PC-9 (cell line): ENCODE results near the gene SLC35E4.

Experiments used
- EZH2 ChIP-seq: fragments of 200-600 bp; sonication (generic); IDR thresholded peaks from 2 replicates; pipeline ENCODE4 v1.8.0; 2017; ENCODE audit warnings: antibody characterized with exemption, low read depth
- TF ChIP-seq, protein P1 (sequence below): fragments of 200-600 bp; sonication (generic); conservative IDR thresholded peaks from 2 replicates; pipeline ENCODE4 v1.6.1; 2017; ENCODE audit warnings: mixed run types, antibody characterized with exemption, mild to moderate bottlenecking, moderate library complexity

DNA sequence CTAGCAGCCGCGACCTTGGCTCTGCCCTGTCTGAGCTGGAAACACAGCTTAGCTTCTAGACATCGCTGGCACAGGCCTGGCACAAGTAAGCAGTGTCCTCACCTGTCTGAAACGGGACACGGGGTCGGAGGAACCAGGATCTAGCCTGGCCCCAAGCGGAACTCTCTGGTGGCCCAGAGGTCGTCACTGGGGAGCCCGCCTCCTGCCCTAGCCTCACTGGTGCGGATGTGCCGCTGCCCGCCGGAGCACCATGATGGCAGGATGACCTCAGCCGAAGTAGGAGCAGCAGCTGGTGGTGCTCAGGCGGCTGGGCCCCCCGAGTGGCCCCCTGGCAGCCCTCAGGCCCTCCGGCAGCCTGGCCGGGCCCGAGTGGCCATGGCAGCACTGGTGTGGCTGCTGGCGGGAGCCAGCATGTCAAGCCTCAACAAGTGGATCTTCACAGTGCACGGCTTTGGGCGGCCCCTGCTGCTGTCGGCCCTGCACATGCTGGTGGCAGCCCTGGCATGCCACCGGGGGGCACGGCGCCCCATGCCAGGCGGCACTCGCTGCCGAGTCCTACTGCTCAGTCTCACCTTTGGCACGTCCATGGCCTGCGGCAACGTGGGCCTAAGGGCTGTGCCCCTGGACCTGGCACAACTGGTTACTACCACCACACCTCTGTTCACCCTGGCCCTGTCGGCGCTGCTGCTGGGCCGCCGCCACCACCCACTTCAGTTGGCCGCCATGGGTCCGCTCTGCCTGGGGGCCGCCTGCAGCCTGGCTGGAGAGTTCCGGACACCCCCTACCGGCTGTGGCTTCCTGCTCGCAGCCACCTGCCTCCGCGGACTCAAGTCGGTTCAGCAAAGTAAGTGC is 871 bp downstream of the SLC35E4 start:
- TF ChIP-seq, protein P1, sequence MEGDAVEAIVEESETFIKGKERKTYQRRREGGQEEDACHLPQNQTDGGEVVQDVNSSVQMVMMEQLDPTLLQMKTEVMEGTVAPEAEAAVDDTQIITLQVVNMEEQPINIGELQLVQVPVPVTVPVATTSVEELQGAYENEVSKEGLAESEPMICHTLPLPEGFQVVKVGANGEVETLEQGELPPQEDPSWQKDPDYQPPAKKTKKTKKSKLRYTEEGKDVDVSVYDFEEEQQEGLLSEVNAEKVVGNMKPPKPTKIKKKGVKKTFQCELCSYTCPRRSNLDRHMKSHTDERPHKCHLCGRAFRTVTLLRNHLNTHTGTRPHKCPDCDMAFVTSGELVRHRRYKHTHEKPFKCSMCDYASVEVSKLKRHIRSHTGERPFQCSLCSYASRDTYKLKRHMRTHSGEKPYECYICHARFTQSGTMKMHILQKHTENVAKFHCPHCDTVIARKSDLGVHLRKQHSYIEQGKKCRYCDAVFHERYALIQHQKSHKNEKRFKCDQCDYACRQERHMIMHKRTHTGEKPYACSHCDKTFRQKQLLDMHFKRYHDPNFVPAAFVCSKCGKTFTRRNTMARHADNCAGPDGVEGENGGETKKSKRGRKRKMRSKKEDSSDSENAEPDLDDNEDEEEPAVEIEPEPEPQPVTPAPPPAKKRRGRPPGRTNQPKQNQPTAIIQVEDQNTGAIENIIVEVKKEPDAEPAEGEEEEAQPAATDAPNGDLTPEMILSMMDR = no peak; the same call in 1 of the 2 replicates
- TF ChIP-seq EZH2 = no peak
